GM12864 (cell line): Measurements from ENCODE around the gene NFIA.

ENCODE experiments used
- DNase-seq: peaks from one replicate; pipeline ENCODE4 v3.0.0-alpha.2; 2011; ENCODE audit warnings: low read depth
- H3K4me3 ChIP-seq: 2 replicates; pipeline ENCODE4 v1.5.1; 2011; ENCODE audit warnings: mild to moderate bottlenecking, low read depth, low read length, control low read depth
- CTCF ChIP-seq: IDR thresholded peaks from 2 replicates; pipeline ENCODE4 v1.5.1; 2011; ENCODE audit warnings: low read depth, mild to moderate bottlenecking, moderate library complexity, low read length, control low read depth, inconsistent platforms; ENCODE audit errors: missing control alignments

The NFIA gene

GRCh38 chr1:61432616-61433388, 350.4 kb downstream of the NFIA start:
- TF ChIP-seq CTCF, result no peak
- no peak overlapping the region for H3K4me3 ChIP-seq
- DNase-seq, result no peak

- no peak for TF ChIP-seq CTCF
- DNase-seq, result no peak
- H3K4me3 ChIP-seq, result no peak overlapping the region
Observed at GRCh38 chr1:61433646-61434045, 351.3 kb downstream of the NFIA start.

- DNase-seq, result no peak
- H3K4me3 ChIP-seq, result no peak overlapping the region
- no peak for TF ChIP-seq CTCF
Observed at GRCh38 chr1:61434276-61434675, 351.9 kb downstream of the NFIA start.

DNA sequence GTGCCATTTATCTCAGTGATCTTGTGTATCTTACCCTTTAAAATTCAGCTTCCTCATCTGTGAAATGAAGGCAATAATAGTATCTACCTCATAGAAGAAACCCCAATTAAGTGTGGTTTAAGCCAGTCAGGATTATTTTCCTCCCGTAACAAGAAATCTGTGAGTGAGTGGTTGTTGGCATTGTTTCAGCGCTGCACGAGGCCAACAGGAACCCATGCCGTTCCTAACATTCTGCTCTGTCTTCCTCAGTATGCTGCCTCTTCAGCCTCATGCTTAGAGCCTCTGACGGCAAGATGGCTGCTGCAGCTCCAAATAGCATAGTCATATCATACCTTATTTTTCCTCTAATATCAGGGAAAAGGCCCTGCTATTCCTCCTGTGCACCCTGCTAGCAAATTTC, 352.9 kb downstream of the NFIA start:
- H3K4me3 ChIP-seq, result no peak overlapping the region
- DNase-seq, result no peak
- TF ChIP-seq CTCF, result no peak

GRCh38 chr1:61436016-61436415, 353.7 kb downstream of the NFIA start:
- TF ChIP-seq CTCF, result peak; percentile 45
- no peak for DNase-seq
- no peak overlapping the region for H3K4me3 ChIP-seq

GRCh38 chr1:61436491-61437120, 354.2 kb downstream of the NFIA start:
- H3K4me3 ChIP-seq, result no peak overlapping the region
- TF ChIP-seq CTCF, result no peak
- DNase-seq, result no peak

GRCh38 chr1:61439234-61439633, 356.9 kb downstream of the NFIA start:
- TF ChIP-seq CTCF, result no peak
- DNase-seq, result no peak
- H3K4me3 ChIP-seq, result no peak overlapping the region
